WTC11 (cell line): ENCODE measurements around the gene GPR82. TPM values are rescaled to one million over a fixed set of nuclear protein-coding genes. Genes with fewer than 3 reads are reported as not detected.

Experiments used
- ATAC-seq: fragments of 200-7000 bp; cut with Tn5 transposase; 2 replicates; pipeline ENCODE4 v1.10.0; 2021; ENCODE audit warnings: mild to moderate bottlenecking, moderate library complexity
- CTCF ChIA-PET: fragments of 300-600 bp; sonication (Branson Sonifier 250); formaldehyde crosslinking; loops from one replicate; lab custom pipeline; 2021; ENCODE audit warnings: antibody characterized with exemption; lab: Charles Lee
- POLR2A ChIA-PET: fragments of 350-600 bp; sonication (Branson Sonifier 250); formaldehyde crosslinking; loops from one replicate; lab custom pipeline; 2021; ENCODE audit warnings: antibody characterized with exemption; lab: Charles Lee
- DNase-seq: peaks from one replicate; pipeline ENCODE4 v3.0.0; 2021; ENCODE audit warnings: low spot score
- H3K27ac Mint-ChIP-seq: 2 replicates; pipeline ENCODE4 v1.8.0; 2021; ENCODE audit warnings: mixed read lengths
- H3K27me3 Mint-ChIP-seq: 2 replicates; pipeline ENCODE4 v1.8.0; 2021; ENCODE audit warnings: low read depth, mild to moderate bottlenecking, moderate library complexity, mixed read lengths
- H3K36me3 Mint-ChIP-seq: 2 replicates; pipeline ENCODE4 v1.8.0; 2021; ENCODE audit warnings: mixed read lengths
- H3K4me1 Mint-ChIP-seq: 2 replicates; pipeline ENCODE4 v1.8.0; 2022; ENCODE audit warnings: mixed read lengths
- H3K4me3 Mint-ChIP-seq: 2 replicates; pipeline ENCODE4 v1.8.0; 2021; ENCODE audit warnings: mild to moderate bottlenecking, moderate library complexity, mixed read lengths
- H3K9me3 Mint-ChIP-seq: 2 replicates; pipeline ENCODE4 v1.8.0; 2021; ENCODE audit warnings: mixed read lengths
- ATF1 ChIP-seq: sonication (generic); formaldehyde crosslinking; IDR thresholded peaks from 2 replicates; pipeline ENCODE4 v1.8.1; 2023; ENCODE audit warnings: mild to moderate bottlenecking, moderate library complexity, missing genetic modification reagents
- CBFB ChIP-seq: sonication (generic); formaldehyde crosslinking; IDR thresholded peaks from 2 replicates; pipeline ENCODE4 v1.8.1; 2022; ENCODE audit warnings: mild to moderate bottlenecking, low read depth, missing genetic modification reagents
- ELF4 ChIP-seq: sonication (generic); formaldehyde crosslinking; IDR thresholded peaks from 2 replicates; pipeline ENCODE4 v1.8.1; 2022; ENCODE audit warnings: low read depth, mild to moderate bottlenecking, moderate library complexity, missing genetic modification reagents
- NFATC4 ChIP-seq: fragments of 250-450 bp; sonication (Bioruptor Pico); IDR thresholded peaks from 2 replicates; pipeline ENCODE4 v1.9.0; 2021; ENCODE audit warnings: mild to moderate bottlenecking
- NFE2L1 ChIP-seq: sonication (generic); formaldehyde crosslinking; IDR thresholded peaks from 2 replicates; pipeline ENCODE4 v1.8.1; 2023; ENCODE audit warnings: missing genetic modification reagents
- NR2C2 ChIP-seq: sonication (generic); formaldehyde crosslinking; IDR thresholded peaks from 2 replicates; pipeline ENCODE4 v1.8.0; 2022; ENCODE audit warnings: mild to moderate bottlenecking, missing genetic modification reagents
- SMAD4 ChIP-seq: sonication (generic); formaldehyde crosslinking; IDR thresholded peaks from 2 replicates; pipeline ENCODE4 v1.8.0; 2022; ENCODE audit warnings: mild to moderate bottlenecking, missing genetic modification reagents
- TEAD1 ChIP-seq: sonication (generic); formaldehyde crosslinking; IDR thresholded peaks from 2 replicates; pipeline ENCODE4 v1.8.0; 2022; ENCODE audit warnings: mild to moderate bottlenecking, missing genetic modification reagents
- ZNF416 ChIP-seq: fragments of 250-450 bp; sonication (Bioruptor Pico); IDR thresholded peaks from 2 replicates; pipeline ENCODE4 v1.9.0; 2021; ENCODE audit warnings: mild to moderate bottlenecking, inconsistent platforms
- ZNF423 ChIP-seq: fragments of 250-450 bp; sonication (Bioruptor Pico); IDR thresholded peaks from 2 replicates; pipeline ENCODE4 v2.1.2; 2022; ENCODE audit warnings: mild to moderate bottlenecking, moderate library complexity
- total RNA-seq: library from RNA; stranded (reverse); gene quantifications from 3 replicates; pipeline ENCODE4 v1.2.3, GENCODE V29; 2021
- TF ChIP-seq, protein P1 (sequence below): sonication (generic); formaldehyde crosslinking; IDR thresholded peaks from 2 replicates; pipeline ENCODE4 v1.8.0; 2023; ENCODE audit warnings: missing genetic modification reagents
- TF ChIP-seq, protein P2 (sequence below): sonication (generic); formaldehyde crosslinking; IDR thresholded peaks from 2 replicates; pipeline ENCODE4 v1.8.1; 2023; ENCODE audit warnings: mild to moderate bottlenecking, missing genetic modification reagents
- TF ChIP-seq, protein P3 (sequence below): sonication (generic); formaldehyde crosslinking; IDR thresholded peaks from 2 replicates; pipeline ENCODE4 v1.8.0; 2022; ENCODE audit warnings: mild to moderate bottlenecking, missing genetic modification reagents
- TF ChIP-seq, protein P4 (sequence below): fragments of 200-600 bp; IDR thresholded peaks from 2 replicates; pipeline ENCODE4 v1.8.0; 2022; ENCODE audit warnings: antibody characterized with exemption
- TF ChIP-seq, protein P5 (sequence below): sonication (generic); formaldehyde crosslinking; IDR thresholded peaks from 2 replicates; pipeline ENCODE4 v1.8.1; 2023; ENCODE audit warnings: mild to moderate bottlenecking, missing genetic modification reagents, borderline replicate concordance
- TF ChIP-seq, protein P6 (sequence below): sonication (generic); formaldehyde crosslinking; IDR thresholded peaks from 2 replicates; pipeline ENCODE4 v1.8.1; 2022; ENCODE audit warnings: mild to moderate bottlenecking, missing genetic modification reagents, moderate library complexity, borderline replicate concordance
- TF ChIP-seq, protein P7 (sequence below): sonication (generic); formaldehyde crosslinking; IDR thresholded peaks from 2 replicates; pipeline ENCODE4 v1.8.1; 2022; ENCODE audit warnings: low read depth, mild to moderate bottlenecking, moderate library complexity, missing genetic modification reagents, borderline replicate concordance

GPR82 gene
- total RNA-seq, 1 experiment from 2014 or later: not detected

- TF ChIP-seq ZNF416 (no peak), CBFB (no peak), TEAD1 (CRISPR knock-in tag) (no peak), SMAD4 (CRISPR knock-in tag) (no peak), NR2C2 (CRISPR knock-in tag) (no peak), ELF4 (CRISPR knock-in tag) (no peak)
- TF ChIP-seq, protein P1, sequence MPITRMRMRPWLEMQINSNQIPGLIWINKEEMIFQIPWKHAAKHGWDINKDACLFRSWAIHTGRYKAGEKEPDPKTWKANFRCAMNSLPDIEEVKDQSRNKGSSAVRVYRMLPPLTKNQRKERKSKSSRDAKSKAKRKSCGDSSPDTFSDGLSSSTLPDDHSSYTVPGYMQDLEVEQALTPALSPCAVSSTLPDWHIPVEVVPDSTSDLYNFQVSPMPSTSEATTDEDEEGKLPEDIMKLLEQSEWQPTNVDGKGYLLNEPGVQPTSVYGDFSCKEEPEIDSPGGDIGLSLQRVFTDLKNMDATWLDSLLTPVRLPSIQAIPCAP: no peak
- TF ChIP-seq, protein P2, sequence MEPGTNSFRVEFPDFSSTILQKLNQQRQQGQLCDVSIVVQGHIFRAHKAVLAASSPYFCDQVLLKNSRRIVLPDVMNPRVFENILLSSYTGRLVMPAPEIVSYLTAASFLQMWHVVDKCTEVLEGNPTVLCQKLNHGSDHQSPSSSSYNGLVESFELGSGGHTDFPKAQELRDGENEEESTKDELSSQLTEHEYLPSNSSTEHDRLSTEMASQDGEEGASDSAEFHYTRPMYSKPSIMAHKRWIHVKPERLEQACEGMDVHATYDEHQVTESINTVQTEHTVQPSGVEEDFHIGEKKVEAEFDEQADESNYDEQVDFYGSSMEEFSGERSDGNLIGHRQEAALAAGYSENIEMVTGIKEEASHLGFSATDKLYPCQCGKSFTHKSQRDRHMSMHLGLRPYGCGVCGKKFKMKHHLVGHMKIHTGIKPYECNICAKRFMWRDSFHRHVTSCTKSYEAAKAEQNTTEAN (CRISPR knock-in tag): no peak
- TF ChIP-seq, protein P3, sequence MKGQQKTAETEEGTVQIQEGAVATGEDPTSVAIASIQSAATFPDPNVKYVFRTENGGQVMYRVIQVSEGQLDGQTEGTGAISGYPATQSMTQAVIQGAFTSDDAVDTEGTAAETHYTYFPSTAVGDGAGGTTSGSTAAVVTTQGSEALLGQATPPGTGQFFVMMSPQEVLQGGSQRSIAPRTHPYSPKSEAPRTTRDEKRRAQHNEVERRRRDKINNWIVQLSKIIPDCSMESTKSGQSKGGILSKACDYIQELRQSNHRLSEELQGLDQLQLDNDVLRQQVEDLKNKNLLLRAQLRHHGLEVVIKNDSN (CRISPR knock-in tag): no peak
- TF ChIP-seq, protein P4, sequence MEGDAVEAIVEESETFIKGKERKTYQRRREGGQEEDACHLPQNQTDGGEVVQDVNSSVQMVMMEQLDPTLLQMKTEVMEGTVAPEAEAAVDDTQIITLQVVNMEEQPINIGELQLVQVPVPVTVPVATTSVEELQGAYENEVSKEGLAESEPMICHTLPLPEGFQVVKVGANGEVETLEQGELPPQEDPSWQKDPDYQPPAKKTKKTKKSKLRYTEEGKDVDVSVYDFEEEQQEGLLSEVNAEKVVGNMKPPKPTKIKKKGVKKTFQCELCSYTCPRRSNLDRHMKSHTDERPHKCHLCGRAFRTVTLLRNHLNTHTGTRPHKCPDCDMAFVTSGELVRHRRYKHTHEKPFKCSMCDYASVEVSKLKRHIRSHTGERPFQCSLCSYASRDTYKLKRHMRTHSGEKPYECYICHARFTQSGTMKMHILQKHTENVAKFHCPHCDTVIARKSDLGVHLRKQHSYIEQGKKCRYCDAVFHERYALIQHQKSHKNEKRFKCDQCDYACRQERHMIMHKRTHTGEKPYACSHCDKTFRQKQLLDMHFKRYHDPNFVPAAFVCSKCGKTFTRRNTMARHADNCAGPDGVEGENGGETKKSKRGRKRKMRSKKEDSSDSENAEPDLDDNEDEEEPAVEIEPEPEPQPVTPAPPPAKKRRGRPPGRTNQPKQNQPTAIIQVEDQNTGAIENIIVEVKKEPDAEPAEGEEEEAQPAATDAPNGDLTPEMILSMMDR: no peak
- TF ChIP-seq, protein P5, sequence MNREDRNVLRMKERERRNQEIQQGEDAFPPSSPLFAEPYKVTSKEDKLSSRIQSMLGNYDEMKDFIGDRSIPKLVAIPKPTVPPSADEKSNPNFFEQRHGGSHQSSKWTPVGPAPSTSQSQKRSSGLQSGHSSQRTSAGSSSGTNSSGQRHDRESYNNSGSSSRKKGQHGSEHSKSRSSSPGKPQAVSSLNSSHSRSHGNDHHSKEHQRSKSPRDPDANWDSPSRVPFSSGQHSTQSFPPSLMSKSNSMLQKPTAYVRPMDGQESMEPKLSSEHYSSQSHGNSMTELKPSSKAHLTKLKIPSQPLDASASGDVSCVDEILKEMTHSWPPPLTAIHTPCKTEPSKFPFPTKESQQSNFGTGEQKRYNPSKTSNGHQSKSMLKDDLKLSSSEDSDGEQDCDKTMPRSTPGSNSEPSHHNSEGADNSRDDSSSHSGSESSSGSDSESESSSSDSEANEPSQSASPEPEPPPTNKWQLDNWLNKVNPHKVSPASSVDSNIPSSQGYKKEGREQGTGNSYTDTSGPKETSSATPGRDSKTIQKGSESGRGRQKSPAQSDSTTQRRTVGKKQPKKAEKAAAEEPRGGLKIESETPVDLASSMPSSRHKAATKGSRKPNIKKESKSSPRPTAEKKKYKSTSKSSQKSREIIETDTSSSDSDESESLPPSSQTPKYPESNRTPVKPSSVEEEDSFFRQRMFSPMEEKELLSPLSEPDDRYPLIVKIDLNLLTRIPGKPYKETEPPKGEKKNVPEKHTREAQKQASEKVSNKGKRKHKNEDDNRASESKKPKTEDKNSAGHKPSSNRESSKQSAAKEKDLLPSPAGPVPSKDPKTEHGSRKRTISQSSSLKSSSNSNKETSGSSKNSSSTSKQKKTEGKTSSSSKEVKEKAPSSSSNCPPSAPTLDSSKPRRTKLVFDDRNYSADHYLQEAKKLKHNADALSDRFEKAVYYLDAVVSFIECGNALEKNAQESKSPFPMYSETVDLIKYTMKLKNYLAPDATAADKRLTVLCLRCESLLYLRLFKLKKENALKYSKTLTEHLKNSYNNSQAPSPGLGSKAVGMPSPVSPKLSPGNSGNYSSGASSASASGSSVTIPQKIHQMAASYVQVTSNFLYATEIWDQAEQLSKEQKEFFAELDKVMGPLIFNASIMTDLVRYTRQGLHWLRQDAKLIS: no peak
Observed at GRCh38 chrX:41716222-41716621, 7.8 kb upstream of the GPR82 start (continued).

- H3K27ac Mint-ChIP-seq: no peak overlapping the region
- ATAC-seq (no peak), DNase-seq (no peak)
- POLR2A ChIA-PET: no interaction called here
- H3K4me1 Mint-ChIP-seq: peaks cover 36% of the 10 kb centered on the region
- peaks cover 21% of the 10 kb centered on the region for H3K9me3 Mint-ChIP-seq
- no peak overlapping the region for H3K4me3 Mint-ChIP-seq
- CTCF ChIA-PET: no interaction called here
- TF ChIP-seq, protein P6, sequence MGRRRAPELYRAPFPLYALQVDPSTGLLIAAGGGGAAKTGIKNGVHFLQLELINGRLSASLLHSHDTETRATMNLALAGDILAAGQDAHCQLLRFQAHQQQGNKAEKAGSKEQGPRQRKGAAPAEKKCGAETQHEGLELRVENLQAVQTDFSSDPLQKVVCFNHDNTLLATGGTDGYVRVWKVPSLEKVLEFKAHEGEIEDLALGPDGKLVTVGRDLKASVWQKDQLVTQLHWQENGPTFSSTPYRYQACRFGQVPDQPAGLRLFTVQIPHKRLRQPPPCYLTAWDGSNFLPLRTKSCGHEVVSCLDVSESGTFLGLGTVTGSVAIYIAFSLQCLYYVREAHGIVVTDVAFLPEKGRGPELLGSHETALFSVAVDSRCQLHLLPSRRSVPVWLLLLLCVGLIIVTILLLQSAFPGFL (CRISPR knock-in tag): no peak
- TF ChIP-seq NFATC4 (CRISPR knock-in tag) (no peak), ZNF423 (CRISPR knock-in tag) (no peak), NFE2L1 (CRISPR knock-in tag) (no peak), ATF1 (CRISPR knock-in tag) (no peak)
- TF ChIP-seq, protein P7, sequence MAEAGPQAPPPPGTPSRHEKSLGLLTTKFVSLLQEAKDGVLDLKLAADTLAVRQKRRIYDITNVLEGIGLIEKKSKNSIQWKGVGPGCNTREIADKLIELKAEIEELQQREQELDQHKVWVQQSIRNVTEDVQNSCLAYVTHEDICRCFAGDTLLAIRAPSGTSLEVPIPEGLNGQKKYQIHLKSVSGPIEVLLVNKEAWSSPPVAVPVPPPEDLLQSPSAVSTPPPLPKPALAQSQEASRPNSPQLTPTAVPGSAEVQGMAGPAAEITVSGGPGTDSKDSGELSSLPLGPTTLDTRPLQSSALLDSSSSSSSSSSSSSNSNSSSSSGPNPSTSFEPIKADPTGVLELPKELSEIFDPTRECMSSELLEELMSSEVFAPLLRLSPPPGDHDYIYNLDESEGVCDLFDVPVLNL (CRISPR knock-in tag): no peak
- H3K27me3 Mint-ChIP-seq: no peaks in the 10 kb centered on the region
- H3K36me3 Mint-ChIP-seq: peaks cover 36% of the 10 kb centered on the region
Observed at GRCh38 chrX:41716767-41717473, 7.1 kb upstream of the GPR82 start.
